GM19025 (cell line): ENCODE results near the gene TRAF7.
"Not testable (repeated sequence)": the region's sequence is repeated elsewhere in the genome, so short reads cannot be mapped to it uniquely, and the experiment has no call there.

Source experiments
- ATAC-seq: cut with Tn5 transposase; IDR thresholded peaks from one replicate; pipeline ENCODE4 v1.9.1; 2021; ENCODE audit warnings: mild to moderate bottlenecking, low read depth, moderate library complexity; ENCODE audit not compliant: unreplicated experiment

Gene TRAF7

GRCh38 chr16:2155091-2155950 is at the start of gene TRAF7:
Gene TRAF7, plus strand, starts transcription at chr16:2155782. Its CDS starts 8,139 bp downstream, at chr16:2163921.
- peak; percentile 88 for ATAC-seq

- ATAC-seq = not testable (repeated sequence)
These were observed 49.4 kb upstream of the TRAF7 start for GRCh38 chr16:2106211-2106610.

- not testable (repeated sequence) for ATAC-seq
These were observed 48.3 kb upstream of the TRAF7 start for GRCh38 chr16:2107121-2107790.

GRCh38 chr16:2107791-2108125 is 47.8 kb upstream of the TRAF7 start:
- not testable (repeated sequence) for ATAC-seq

GRCh38 chr16:2108446-2109270 is 46.9 kb upstream of the TRAF7 start:
- not testable (repeated sequence) for ATAC-seq

- ATAC-seq = not testable (repeated sequence)
These were observed 46.4 kb upstream of the TRAF7 start for GRCh38 chr16:2109271-2109580.

GRCh38 chr16:2109872-2110271 is 45.7 kb upstream of the TRAF7 start:
- not testable (repeated sequence) for ATAC-seq

GRCh38 chr16:2110332-2111008 is 45.1 kb upstream of the TRAF7 start:
- ATAC-seq = not testable (repeated sequence)

- ATAC-seq = not testable (repeated sequence)
These were observed 44.6 kb upstream of the TRAF7 start for GRCh38 chr16:2111009-2111353.

GRCh38 chr16:2111412-2112335 is 43.9 kb upstream of the TRAF7 start:
- ATAC-seq = not testable (repeated sequence)

- not testable (repeated sequence) for ATAC-seq
These were observed 43.0 kb upstream of the TRAF7 start for GRCh38 chr16:2112539-2113106.

- not testable (repeated sequence) for ATAC-seq
These were observed 41.4 kb upstream of the TRAF7 start for GRCh38 chr16:2114225-2114624.

GRCh38 chr16:2114885-2115590 is 40.5 kb upstream of the TRAF7 start:
- not testable (repeated sequence) for ATAC-seq

GRCh38 chr16:2115591-2115973 is 40.0 kb upstream of the TRAF7 start:
- no peak for ATAC-seq

GRCh38 chr16:2116428-2116827 is 39.2 kb upstream of the TRAF7 start:
- not testable (repeated sequence) for ATAC-seq

- not testable (repeated sequence) for ATAC-seq
These were observed 38.2 kb upstream of the TRAF7 start for GRCh38 chr16:2117341-2117740.

- ATAC-seq = not testable (repeated sequence)
These were observed 37.4 kb upstream of the TRAF7 start for GRCh38 chr16:2117960-2118722.

GRCh38 chr16:2121325-2121724 is 34.3 kb upstream of the TRAF7 start:
- ATAC-seq = not testable (repeated sequence)
